Kidney glomerular epithelial cell (primary cell): ENCODE data around the gene COL4A6.
"Not testable (repeated sequence)": the region's sequence is repeated elsewhere in the genome, so short reads cannot be mapped to it uniquely, and the experiment has no call there.

Experiments
- DNase-seq: peaks from one replicate; lab custom pipeline; 2025; lab: John Stamatoyannopoulos, UW

Gene COL4A6

DNA sequence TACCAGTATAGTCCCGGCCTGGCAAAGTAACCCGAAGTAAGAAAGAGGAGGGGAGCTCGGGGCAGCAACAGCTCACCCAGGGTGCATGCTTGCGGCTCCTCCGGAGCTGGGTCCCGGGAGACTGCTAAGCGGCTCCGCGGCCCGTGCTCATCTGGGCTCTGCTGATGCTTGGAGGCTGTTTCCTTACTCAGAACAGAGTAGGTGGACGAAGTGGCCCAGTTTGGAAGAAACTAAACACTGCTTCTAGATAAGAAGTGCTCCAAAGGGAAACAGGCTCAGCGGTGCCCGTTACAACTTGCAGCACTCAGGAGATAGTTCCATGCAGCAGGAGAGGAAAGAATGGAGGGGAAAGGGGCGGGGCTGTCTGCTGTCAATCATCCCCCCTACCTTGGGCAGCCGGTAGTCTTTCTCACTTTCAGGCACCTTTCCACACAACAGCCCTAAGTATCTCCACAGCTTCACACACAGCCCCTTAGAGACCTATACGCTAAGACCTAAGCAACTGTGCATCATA is at the start of gene COL4A6:
Gene COL4A6 (minus strand): TSS at position 313 of the 514 bp plus-strand sequence. CDS start 226 bp downstream, at position 87.
- peak; percentile 34 for DNase-seq

DNA sequence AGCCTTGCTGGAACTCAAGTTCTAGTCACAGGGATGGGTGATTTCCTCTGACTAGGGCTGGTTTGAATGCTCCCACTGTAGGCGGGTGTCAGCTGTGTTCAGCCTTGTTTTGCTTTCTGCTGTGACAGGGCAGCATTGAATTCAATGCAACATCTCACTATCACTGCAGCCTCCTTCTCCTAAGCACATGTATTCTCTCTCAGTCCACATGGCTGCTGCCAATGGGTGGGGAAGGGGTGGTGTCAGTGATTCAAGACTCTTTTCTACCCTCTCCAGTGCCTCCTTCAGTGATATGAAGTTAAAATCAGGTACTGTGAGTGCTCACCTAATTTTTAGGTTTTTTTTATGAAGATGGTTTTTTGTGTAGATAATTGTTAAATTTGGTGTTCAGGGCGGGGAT is 47.7 kb upstream of the COL4A6 start:
- no peak for DNase-seq

DNA sequence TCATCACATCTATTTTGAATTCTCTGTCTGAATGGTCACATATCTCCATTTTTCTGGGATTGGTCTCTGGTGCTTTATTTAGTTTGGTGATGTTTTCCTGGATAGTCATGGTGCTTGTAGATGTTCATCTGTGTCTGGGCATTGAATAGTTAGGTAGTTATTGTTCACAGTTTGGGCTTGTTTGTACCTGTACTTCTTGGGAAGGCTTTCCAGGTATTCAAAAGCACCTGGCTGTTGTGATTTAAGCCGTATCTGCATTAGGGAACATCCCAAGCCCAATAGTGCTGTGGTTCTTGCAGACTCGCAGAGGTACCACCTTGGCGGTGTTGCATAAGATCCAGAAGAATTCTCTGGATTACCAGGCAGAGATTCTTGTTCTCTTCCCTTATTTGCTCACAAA is 46.0 kb upstream of the COL4A6 start:
- no peak for DNase-seq

DNA sequence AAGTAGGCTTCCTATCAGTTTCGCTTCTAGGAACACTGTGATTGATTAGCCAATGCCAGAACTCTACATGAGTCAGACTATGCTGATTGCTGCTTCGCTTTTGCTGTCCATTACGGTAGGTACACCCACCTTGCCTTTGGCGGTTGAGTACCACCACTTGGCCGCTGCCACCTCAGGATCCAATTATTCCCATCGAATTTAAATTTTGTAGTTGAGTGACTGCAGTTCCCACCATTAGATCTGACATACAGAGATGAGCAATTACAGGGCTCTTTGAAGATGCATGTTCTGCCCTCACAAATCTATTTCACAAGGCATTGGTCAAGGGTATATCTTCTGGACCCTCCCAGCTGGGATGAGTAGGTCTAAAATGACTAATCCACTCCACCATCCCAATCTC is 43.3 kb upstream of the COL4A6 start:
- DNase-seq, result not testable (repeated sequence)

DNA sequence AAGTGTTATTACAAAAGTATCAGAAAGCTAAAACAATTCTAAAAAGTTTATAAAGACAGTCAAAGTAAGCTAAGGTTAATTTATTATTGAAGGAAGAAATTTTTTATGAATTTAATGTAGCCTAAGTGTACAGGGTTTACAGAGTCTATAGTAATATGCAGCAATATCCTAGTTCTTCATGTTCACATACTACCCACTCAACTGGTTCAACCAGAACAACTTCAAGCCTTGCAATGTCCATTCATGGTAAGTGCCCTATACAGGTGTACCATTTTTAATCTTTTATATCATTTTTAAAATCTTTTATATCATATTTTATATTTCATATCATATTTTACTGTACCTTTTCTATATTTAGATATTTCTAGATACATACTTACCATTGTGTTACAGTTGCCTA is 35.8 kb upstream of the COL4A6 start:
- no peak for DNase-seq

DNA sequence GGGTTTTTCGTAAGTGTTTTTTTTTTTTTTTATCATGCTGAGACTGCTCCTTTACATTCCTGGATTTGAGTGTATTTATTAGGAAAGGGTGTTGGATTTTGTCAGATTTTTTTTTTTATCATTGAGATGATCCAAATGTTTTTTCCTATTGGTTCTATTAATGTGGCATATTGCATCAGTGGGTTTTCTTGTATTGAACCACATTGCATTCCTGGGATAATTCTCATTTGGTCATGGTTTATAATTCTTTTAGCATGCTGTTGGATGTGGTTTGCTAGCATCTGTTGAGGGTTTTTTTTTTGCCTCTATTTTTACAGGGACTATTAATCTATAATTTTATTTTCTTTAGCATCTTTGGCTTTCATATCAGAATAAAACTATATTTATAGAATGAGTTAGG is 30.3 kb upstream of the COL4A6 start:
- DNase-seq, result no peak

DNA sequence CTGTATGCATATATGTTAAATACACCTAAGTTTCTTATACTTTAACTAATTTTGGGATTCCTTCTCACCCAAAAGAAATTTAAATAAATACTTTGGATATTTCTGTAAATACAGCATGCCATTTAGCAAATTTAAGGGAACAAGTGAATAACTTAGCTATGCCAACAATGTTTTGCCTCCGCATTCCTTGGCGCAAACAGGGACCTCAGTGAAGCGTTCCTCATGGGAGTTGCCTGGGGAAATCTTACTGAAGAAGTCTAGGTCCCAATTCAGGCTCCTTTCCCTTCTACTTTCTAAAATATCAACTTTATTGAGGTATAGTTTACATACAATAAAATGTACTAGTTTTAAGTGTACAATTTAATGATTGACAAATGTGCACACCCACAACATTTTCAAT is 26.4 kb upstream of the COL4A6 start:
- peak; percentile 17 for DNase-seq

DNA sequence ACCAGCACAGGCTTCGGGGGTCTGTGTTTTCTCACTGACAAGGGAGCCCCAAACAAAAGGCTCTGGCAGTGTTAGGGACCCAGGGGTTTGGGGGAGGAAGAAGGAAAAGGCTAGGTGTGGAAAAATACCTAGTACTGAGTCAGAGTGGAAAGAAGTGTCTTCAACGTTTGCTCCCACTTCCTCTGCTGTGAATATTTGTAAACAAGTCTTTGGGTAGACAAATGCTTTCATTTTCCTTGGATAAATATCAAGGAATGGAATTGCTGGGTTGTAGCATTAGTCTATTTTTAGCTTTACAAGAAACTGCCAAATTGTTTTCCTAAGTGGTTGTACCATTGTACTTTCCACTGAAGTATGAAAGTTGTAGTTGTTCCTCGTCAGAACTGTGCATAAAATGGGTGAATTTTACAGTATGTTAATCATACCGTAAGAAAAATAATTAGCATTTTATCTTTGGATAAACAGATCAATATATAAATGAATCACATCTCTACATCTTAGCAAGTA is 18.8 kb upstream of the COL4A6 start:
- no peak for DNase-seq

DNA sequence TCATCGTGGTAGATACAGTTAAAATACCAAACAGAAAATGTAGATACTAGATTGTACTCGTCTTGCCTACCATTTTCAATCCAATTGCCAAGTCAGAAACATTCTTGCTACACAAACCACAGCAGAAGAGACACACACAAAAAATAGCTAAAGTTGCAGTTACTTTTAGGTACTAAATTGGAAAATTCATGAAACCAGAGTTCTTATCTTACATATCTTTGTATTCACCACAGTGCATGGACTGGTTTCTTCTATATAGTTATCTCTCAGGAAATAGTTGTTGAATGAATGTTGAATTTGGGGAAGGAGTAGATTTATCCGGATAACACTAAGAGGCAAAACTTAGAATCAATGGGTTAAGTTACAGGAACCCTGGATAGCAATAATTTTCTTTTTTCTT is 15.6 kb upstream of the COL4A6 start:
- DNase-seq, result no peak

DNA sequence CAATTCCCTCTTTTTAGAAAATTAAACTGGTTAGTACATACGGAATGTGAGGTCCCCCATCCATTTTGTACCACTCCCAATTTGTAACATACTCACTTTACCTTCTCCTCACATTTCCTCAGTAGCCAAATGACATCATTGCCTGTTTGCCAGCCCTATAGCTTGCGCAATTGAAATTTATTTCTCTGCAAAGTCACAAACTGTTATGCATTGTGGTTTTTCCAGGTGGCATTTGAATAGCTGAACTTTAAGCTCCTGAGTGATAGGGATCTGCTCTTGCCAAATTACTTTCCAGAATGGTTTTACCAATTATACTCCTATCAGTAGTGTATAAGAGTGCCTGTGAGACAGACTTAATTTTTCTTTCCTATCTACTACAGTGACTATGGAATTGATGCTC is 9.1 kb upstream of the COL4A6 start:
- no peak for DNase-seq

DNA sequence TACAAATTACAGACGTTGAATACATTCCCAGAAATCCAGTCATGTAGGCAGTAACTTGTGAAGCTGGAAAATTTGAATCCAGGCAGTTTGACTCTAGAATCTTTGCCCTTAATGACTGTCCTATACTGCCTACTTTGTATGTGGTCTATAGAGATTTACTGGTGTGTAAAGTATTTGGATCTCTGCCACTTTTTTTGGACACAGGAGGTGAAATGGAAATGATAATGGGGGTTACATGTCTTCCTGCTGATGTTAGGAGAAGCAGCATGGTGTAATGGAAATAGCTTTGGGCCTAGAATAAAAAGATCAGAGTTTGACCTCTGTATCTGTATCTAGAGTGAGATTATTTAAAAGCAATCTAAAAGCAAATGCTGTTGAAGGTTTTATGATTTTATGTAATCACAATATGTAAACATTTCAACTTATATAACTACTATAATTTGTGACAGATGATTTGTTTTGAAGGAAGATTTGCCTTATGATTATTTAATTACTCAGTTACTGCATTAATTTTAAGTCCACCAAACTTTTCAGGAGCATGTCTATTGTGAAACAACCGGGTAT is 4.8 kb upstream of the COL4A6 start:
- no peak for DNase-seq

DNA sequence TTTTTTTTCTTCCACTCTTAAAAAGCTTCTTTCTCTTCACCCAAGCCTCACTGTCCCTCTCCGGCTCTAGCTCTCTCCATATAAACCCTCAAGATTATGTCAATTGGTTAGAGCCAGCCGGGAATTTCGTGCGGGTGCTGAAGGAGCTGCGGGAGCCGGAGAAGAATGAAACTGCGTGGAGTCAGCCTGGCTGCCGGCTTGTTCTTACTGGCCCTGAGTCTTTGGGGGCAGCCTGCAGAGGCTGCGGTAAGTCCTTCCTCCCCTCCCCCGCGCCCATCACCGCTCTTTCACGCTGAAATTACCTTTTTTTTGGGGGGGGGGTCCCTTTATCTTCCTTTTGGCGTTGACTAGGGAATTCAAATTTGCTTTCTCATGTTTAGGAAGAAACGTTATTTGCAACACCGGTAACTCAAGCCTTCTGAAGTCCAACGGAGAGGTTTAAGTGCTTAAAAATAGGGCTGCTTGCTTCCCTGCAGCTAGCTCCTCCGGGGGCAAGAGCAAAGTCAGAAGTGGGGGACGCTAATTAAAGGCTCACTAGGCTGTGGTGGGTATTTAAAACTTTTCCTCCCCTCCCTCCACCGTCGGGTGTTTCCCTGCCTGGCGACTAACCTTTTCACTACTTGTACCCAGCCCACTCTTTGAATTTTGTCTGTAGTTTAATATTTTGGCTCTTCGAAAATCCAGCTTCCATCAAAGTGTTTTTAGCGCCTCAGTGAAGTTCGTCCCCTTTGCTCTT is 1.9 kb upstream of the COL4A6 start:
- DNase-seq, result no peak

DNA sequence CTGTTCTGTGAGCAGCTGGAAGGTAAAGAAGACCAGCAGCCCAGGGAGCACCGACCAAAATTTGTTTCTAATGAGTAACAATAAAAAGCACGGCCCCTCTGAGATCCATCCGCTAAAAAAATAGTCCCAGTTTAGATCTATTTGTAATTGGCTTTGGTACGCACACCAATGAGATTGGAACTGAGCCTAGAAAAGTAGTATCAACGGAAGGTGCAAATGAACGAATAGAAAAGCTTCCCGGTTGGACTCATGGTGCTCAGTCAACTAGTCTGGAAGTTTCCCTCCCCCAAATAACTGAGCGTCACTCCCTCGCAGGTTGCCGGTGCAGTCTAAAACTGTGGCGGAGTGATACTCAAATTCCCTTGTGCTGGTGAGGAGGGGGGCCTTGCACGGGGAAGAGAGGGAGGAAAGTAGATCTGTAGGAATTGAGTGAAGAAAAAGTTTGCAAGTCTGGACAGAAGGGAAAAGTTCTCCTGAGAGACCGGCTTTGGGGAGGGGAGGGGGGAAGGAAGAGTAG is 1.3 kb upstream of the COL4A6 start, which contains the start of gene COL4A5:
Gene COL4A5 (plus strand): TSS at position 413 of the 517 bp plus-strand sequence. CDS start 288 bp downstream, outside the sequence.
- DNase-seq, result peak; percentile 61

DNA sequence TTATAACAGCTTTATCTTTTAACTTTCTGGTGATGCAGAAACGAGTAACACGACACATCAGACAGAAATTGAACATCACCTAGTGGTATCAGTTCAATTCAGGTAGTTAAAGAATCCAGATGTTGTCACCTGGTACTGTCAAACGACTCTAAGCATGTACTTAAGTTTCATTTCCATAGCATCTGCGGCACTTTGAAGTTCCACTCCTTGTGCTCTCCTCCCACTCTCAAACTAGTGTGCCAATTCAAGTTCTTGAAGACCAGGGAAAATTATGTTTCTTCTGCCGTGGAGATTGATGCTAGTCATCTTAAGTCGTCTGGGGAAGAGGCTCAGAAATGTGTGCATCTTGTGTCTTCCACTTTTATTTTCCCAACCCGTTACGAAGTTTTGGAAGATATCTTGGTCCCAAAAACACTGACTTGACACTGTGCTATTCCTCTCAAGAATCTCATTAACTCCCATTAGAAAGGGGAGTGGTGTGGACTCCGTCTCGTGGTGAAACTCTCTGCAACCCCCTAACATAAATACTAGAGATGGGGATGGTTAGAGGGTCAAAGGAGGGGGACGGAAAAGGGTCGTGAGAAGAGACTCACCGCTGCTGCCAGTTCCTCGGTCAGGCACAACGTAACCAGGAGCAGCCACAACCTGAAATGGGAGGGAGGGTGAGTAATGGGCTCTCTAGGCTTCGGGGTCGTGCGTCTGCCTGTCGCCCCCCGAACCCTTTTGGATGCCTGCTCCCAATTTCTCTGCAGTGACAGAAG is 693 bp downstream of the COL4A6 start:
- no peak for DNase-seq

DNA sequence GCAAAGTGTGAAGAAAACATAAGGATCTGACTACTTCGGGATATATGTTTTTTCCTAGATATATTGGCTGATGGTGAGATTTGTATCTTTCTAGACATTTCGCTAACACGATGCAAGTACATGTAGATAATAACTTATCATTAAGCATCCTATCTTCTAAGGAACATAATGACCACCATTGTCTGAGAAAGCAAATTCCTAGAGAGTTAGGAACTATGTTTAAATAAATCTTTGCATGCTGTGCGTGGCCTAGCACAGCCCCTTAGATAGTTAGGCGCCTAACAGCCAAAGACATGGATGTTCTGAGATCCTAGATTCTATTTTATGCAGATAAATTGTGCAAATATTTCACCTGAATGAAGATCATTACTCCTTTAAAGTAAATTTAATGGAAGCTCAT is 3.0 kb downstream of the COL4A6 start:
- no peak for DNase-seq

DNA sequence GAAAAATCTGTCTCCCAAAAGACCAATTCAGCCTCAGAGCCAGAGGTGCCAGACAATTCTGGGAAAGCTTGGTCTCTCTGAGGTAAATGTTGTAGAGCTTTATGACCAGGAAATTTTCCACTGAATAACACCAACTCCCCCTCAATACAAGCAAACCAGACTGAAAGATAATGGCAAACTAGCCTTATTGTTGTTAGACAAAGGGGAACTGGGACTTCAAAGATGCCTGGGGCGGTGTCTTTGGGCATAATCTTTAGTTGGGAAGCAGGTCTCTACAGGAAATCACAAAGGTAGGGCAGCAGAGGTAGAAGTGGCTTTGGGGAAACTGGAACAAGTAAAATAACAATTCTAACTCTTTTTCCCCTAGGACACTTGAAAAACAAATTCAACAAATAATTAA is 12.0 kb downstream of the COL4A6 start:
- DNase-seq, result no peak

DNA sequence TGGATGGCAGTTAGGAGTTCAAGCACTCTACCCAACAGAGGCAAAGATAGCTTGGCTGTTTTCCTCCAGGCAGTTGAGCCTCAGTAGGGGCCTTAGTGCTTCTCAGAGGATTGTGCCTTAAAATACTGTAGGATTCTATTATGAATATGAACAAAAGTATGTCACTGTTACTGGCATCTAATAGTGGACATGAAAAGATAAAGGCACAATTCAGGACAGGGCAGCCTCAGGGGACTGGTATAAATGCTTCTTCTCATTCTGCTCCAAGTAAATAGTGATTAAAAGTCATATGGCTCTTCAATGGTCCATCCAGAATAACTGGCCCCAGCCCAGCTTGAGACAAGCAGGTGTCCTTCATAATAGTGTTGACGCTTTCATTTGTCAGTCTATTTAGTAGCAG is 17.7 kb downstream of the COL4A6 start:
- no peak for DNase-seq

DNA sequence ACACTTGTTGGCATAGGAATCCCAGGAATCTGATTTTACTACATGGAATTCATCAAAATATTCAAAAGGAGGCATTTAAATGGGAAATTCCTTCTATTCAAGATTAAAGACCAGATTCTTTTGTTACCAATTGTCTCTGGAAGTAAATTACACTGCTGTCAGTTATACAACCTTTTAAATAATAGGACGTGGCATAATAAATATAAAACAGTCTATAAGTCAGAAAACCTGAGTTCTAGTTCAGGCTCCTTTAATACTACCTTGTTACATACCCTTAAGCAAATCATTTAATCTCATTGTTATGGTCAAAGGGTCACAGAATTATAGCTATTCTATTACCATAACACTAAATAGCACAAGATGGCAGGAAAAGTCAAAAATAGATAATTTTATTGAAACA is 18.8 kb downstream of the COL4A6 start:
- DNase-seq, result no peak

DNA sequence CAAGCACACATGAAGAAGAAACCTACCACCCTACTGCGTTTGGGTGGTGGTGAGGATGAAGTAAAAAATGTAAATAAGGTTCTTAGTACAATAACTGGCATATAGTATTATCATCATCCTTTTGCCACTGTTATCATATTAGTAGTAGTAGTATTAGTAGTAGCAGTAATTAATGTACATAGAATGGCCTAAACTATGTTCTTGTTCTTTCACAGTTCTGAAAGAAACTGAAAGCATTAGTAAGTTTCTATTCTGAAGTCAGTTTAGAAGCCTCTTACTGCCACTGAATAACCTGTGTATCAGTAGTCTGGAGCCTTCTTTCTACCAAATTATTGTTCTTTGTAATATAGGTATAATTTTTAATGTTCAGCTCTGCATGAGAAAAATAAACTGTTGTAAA is 21.0 kb downstream of the COL4A6 start:
- DNase-seq, result no peak

DNA sequence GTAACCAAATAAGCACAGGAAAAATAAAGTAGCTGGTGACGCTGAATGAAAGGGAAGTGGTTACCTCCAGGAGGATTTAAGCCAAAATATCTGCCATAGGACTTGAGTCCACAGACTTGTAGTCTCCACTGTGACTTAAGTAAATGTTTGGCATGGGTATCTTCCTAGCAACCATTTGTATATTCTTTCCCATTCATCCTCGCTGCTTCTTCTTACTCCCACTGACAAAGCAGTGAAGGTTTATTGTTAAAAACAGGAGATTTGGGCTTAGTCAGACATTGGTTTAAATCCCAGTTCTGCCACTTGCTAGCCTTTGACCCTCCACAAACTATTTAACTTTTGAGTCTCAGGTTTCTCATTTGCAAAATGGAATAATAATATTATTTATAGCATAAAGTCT is 22.3 kb downstream of the COL4A6 start:
- no peak for DNase-seq

DNA sequence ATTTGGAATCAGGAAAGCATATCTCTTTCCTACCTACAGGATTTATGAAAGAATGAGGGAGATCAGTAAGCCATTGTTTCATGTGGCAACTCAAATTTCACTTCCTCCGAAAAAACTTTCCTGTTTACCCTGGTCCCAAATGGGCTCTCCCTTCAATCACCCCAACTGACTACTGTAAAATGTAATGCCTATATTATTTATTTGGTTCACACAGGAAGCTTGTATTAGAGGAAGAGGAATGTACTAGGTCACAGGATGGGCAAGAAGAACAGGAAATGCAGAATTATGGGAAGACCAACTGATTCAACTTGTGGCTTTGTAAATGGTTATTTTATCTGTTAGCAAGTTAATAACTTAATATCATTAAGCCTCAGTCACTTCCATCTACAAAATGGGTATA is 23.1 kb downstream of the COL4A6 start:
- DNase-seq, result no peak

DNA sequence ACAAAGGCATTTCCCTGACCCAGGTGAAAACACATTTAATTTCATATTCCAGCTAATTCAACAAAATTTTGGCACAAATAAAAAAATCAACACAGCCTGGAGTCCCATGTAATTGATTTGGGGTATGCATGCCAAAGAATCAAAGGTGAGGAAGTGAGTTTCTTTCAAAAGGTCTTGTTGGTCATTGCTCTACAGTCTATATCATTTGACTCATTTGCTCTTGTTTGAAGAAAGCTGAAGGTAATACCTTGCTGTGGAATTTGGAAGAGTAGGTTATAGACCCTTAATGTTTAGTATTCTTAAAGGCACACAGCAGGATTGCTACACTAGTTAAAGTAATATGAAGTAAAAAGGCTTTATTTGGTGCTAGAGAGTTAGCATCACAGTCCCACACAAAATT is 25.4 kb downstream of the COL4A6 start:
- no peak for DNase-seq
